ENCODE data around the gene C4orf50. TPM values are rescaled to one million over a fixed set of nuclear protein-coding genes. Genes with fewer than 3 reads are reported as not detected.

Gene C4orf50
- total and polyA plus RNA-seq, 2 of the 4 experiments (the other 2 are of a cell fraction), result not detected

GRCh38 chr4:5959211-5959982 lies 58.8 kb downstream of the C4orf50 start:
- Histone ChIP-seq H2AFZ (replicated peaks; ENCODE audit: low read length, poor library complexity) (no peak overlapping the region), H2BK20ac (ENCODE audit: low read depth, low read length) (no peak overlapping the region), H2BK5ac (ENCODE audit: low read depth, low read length, poor library complexity, severe bottlenecking) (no peak overlapping the region), H3K14ac (replicated peaks; ENCODE audit: low read depth, low read length) (no peak overlapping the region), H2AK9ac (replicated peaks; ENCODE audit: low read depth, low read length, poor library complexity) (no peak overlapping the region), H3K9me1 (ENCODE audit: insufficient read depth, low read length) (no peaks in the 10 kb centered on the region), H3K27ac (ENCODE audit: insufficient read depth, low read length) (no peak overlapping the region), H4K91ac (ENCODE audit: insufficient read depth, low read depth, low read length) (no peak overlapping the region), H3K9me3 (ENCODE audit: control insufficient read depth, insufficient read depth, low read length) (no peaks in the 10 kb centered on the region), H4K8ac (ENCODE audit: low read depth in 2 of 2, low read length in 2 of 2) (no peak overlapping the region), H4K5ac (ENCODE audit: low read depth, low read length) (no peak overlapping the region), H2BK120ac (ENCODE audit: low read depth, low read length) (no peak overlapping the region), H2BK15ac (ENCODE audit: low read depth, low read length) (no peak overlapping the region), H2AK5ac (ENCODE audit: low read depth, low read length) (no peak overlapping the region), H3K23ac (ENCODE audit: low read depth, low read length) (no peak overlapping the region), H3K27me3 (ENCODE audit: control insufficient read depth, insufficient read depth, low read length) (peaks cover 10% of the 10 kb centered on the region), H3K18ac (ENCODE audit: low read depth, low read length) (no peak overlapping the region), H3K36me3 (ENCODE audit: control insufficient read depth, insufficient read depth, low read length) (no peaks in the 10 kb centered on the region), H3K4me3 (ENCODE audit: insufficient read depth, low read depth, low read length) (no peak overlapping the region), H4K20me1 (ENCODE audit: insufficient read depth, low read length) (no peaks in the 10 kb centered on the region), H3K4ac (ENCODE audit: low read depth, low read length) (no peak overlapping the region), H3K9ac (ENCODE audit: low read depth, low read length) (no peak overlapping the region), H3K4me2 (ENCODE audit: low read depth, low read length) (no peak overlapping the region), H3K79me1 (ENCODE audit: low read depth in 1 of 2, low read length in 2 of 2) (no peaks in the 10 kb centered on the region), H3K4me1 (ENCODE audit: control insufficient read depth, insufficient read depth, low read length) (no peaks in the 10 kb centered on the region), H3K56ac (ENCODE audit: extremely low read depth, insufficient read depth, low read length) (no peak overlapping the region)
- in situ Hi-C loops (cut with MboI; ENCODE audit: low sequenced_read_pairs), result no loop called here
- TF ChIP-seq FOS (IDR thresholded peaks at IDR 0.05; ENCODE audit: low read depth, low read length) (no peak), RFX5 (IDR thresholded peaks at IDR 0.05; ENCODE audit: low read depth, low read length) (no peak), NFE2L2 (IDR thresholded peaks at IDR 0.05; ENCODE audit: low read depth, low read length) (no peak), MAFK (IDR thresholded peaks at IDR 0.05; ENCODE audit: low read depth, low read length) (no peak), MAZ (IDR thresholded peaks at IDR 0.05; ENCODE audit: borderline replicate concordance, low read depth, low read length) (no peak), RAD21 (IDR thresholded peaks at IDR 0.05; ENCODE audit: low read length) (no peak), CHD1 (IDR thresholded peaks at IDR 0.05; ENCODE audit: low read depth, low read length) (no peak), BHLHE40 (IDR thresholded peaks at IDR 0.05; ENCODE audit: low read depth, low read length) (no peak), RCOR1 (IDR thresholded peaks at IDR 0.05; ENCODE audit: insufficient replicate concordance, low read length) (no peak), MXI1 (IDR thresholded peaks at IDR 0.05; ENCODE audit: borderline replicate concordance, low read depth, low read length) (no peak), SMC3 (IDR thresholded peaks at IDR 0.05; ENCODE audit: low read depth, low read length) (no peak), POLR2A (IDR thresholded peaks at IDR 0.05; ENCODE audit: low read depth, low read length) (no peak), CEBPB (IDR thresholded peaks at IDR 0.05; ENCODE audit: low read depth, low read length) (no peak)
- TF ChIP-seq, protein P1, sequence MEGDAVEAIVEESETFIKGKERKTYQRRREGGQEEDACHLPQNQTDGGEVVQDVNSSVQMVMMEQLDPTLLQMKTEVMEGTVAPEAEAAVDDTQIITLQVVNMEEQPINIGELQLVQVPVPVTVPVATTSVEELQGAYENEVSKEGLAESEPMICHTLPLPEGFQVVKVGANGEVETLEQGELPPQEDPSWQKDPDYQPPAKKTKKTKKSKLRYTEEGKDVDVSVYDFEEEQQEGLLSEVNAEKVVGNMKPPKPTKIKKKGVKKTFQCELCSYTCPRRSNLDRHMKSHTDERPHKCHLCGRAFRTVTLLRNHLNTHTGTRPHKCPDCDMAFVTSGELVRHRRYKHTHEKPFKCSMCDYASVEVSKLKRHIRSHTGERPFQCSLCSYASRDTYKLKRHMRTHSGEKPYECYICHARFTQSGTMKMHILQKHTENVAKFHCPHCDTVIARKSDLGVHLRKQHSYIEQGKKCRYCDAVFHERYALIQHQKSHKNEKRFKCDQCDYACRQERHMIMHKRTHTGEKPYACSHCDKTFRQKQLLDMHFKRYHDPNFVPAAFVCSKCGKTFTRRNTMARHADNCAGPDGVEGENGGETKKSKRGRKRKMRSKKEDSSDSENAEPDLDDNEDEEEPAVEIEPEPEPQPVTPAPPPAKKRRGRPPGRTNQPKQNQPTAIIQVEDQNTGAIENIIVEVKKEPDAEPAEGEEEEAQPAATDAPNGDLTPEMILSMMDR (conservative IDR thresholded peaks at IDR 0.05; ENCODE audit: low read depth, low read length), result no peak
- TF ChIP-seq, protein P2, sequence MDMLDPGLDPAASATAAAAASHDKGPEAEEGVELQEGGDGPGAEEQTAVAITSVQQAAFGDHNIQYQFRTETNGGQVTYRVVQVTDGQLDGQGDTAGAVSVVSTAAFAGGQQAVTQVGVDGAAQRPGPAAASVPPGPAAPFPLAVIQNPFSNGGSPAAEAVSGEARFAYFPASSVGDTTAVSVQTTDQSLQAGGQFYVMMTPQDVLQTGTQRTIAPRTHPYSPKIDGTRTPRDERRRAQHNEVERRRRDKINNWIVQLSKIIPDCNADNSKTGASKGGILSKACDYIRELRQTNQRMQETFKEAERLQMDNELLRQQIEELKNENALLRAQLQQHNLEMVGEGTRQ (IDR thresholded peaks at IDR 0.05; ENCODE audit: low read depth, low read length), result no peak
- TF ChIP-seq, protein P3, sequence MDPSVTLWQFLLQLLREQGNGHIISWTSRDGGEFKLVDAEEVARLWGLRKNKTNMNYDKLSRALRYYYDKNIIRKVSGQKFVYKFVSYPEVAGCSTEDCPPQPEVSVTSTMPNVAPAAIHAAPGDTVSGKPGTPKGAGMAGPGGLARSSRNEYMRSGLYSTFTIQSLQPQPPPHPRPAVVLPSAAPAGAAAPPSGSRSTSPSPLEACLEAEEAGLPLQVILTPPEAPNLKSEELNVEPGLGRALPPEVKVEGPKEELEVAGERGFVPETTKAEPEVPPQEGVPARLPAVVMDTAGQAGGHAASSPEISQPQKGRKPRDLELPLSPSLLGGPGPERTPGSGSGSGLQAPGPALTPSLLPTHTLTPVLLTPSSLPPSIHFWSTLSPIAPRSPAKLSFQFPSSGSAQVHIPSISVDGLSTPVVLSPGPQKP (IDR thresholded peaks at IDR 0.05; ENCODE audit: borderline replicate concordance, low read depth, low read length), result no peak
- intact Hi-C loops (cut with micrococcal nuclease), result no loop called here
- dilution Hi-C loops (cut with HindIII; ENCODE audit: low sequenced_read_pairs, unreplicated experiment), result no loop called here
- no TSS peak for BruUV-seq (replicated peaks)
- no peak for ATAC-seq (ENCODE audit: low read depth)
- ChIA-PET CTCF (no interaction called here), POLR2A (ENCODE audit: unreplicated experiment) (no interaction called here)
- DNase-seq, result no peak
- no CpG with 5 or more reads among the region's 20 CpGs for WGBS, 2 experiments (ENCODE audit: extremely low coverage in 2 of 2, insufficient read length in 1 of 2)

Data from IMR-90 (cell line).